ENCODE measurements around the gene NPBWR2. TPM values are rescaled to one million over a fixed set of nuclear protein-coding genes. Genes with fewer than 3 reads are reported as not detected.

NPBWR2 gene
- total RNA-seq, 1 experiment from 2014 or later = not detected

GRCh38 chr20:64109831-64110391 lies 2.5 kb upstream of the NPBWR2 start:
- H3K4me3 ChIP-seq (ENCODE audit: low read depth in 2 of 2, low read length in 2 of 2) = no peak overlapping the region
- CTCF ChIA-PET = interaction anchor here (0.7 kb wide), 1 partner anchor 9 kb away, joined by 3 read pairs; no protein-coding TSS in a partner anchor
- no peak for ATAC-seq
- H3K27ac ChIP-seq (ENCODE audit: low read length) = no peak overlapping the region
- BruUV-seq (replicated peaks) = no TSS peak
- POLR2A ChIA-PET = no interaction called here
- no peaks in the 10 kb centered on the region for H3K36me3 ChIP-seq (ENCODE audit: control insufficient read depth, insufficient read depth, low read length)
- in situ Hi-C loops (cut with HindIII; ENCODE audit: low pct_unique_long_range_greater_than_20kb, low sequenced_read_pairs) = no loop called here
- TF ChIP-seq TCF7L2 (IDR thresholded peaks at IDR 0.05; ENCODE audit: low read depth, low read length) (no peak), SIN3A (IDR thresholded peaks at IDR 0.05; ENCODE audit: borderline replicate concordance, insufficient read depth, low read depth, low read length) (no peak), CTCF (IDR thresholded peaks at IDR 0.05) (no peak), REST (IDR thresholded peaks at IDR 0.05; ENCODE audit: insufficient read depth in 1 of 2, low read depth in 2 of 2, low read length in 1 of 2) (no peak), POLR2AphosphoS5 (IDR thresholded peaks at IDR 0.05; ENCODE audit: low read depth, low read length) (no peak)
- no peaks in the 10 kb centered on the region for H3K27me3 ChIP-seq (ENCODE audit: control insufficient read depth, insufficient read depth, low read length)
- intact Hi-C loops (cut with micrococcal nuclease; ENCODE audit: unreplicated experiment) = no loop called here
- H3K4me1 ChIP-seq (ENCODE audit: control insufficient read depth, insufficient read depth, low read length) = no peaks in the 10 kb centered on the region; the same call in 1 of the 2 replicates
- DNase-seq (ENCODE audit: low read depth, low spot score) = no peak
- no peaks in the 10 kb centered on the region for H3K9me3 ChIP-seq (ENCODE audit: control insufficient read depth, insufficient read depth, low read depth, low read length)

- no peak for TF ChIP-seq CTCF (IDR thresholded peaks at IDR 0.05)
- TF ChIP-seq SIN3A (IDR thresholded peaks at IDR 0.05; ENCODE audit: borderline replicate concordance, insufficient read depth, low read depth, low read length) = no peak
- no peak for TF ChIP-seq TCF7L2 (IDR thresholded peaks at IDR 0.05; ENCODE audit: low read depth, low read length)
- TF ChIP-seq REST (IDR thresholded peaks at IDR 0.05; ENCODE audit: insufficient read depth in 1 of 2, low read depth in 2 of 2, low read length in 1 of 2) = no peak
- no peak for TF ChIP-seq POLR2AphosphoS5 (IDR thresholded peaks at IDR 0.05; ENCODE audit: low read depth, low read length)
- Histone ChIP-seq H3K4me3 (ENCODE audit: low read depth in 2 of 2, low read length in 2 of 2) (no peak overlapping the region), H3K27ac (ENCODE audit: low read length) (no peak overlapping the region), H3K9me3 (ENCODE audit: control insufficient read depth, insufficient read depth, low read depth, low read length) (no peaks in the 10 kb centered on the region), H3K36me3 (ENCODE audit: control insufficient read depth, insufficient read depth, low read length) (no peaks in the 10 kb centered on the region), H3K27me3 (ENCODE audit: control insufficient read depth, insufficient read depth, low read length) (no peaks in the 10 kb centered on the region), H3K4me1 (ENCODE audit: control insufficient read depth, insufficient read depth, low read length) (no peaks in the 10 kb centered on the region; the same call in 1 of the 2 replicates)
- in situ Hi-C loops (cut with HindIII; ENCODE audit: low pct_unique_long_range_greater_than_20kb, low sequenced_read_pairs) (no loop called here), intact Hi-C loops (cut with micrococcal nuclease; ENCODE audit: unreplicated experiment) (no loop called here)
- BruUV-seq (replicated peaks) = no TSS peak
- ChIA-PET CTCF (interaction anchor here (0.7 kb wide), 1 partner anchor 10 kb away, joined by 3 read pairs; no protein-coding TSS in a partner anchor), POLR2A (no interaction called here)
- DNase-seq (ENCODE audit: low read depth, low spot score) = no peak
- ATAC-seq = no peak
Observed at GRCh38 chr20:64108731-64109681, 1.6 kb upstream of the NPBWR2 start.
